ENCODE data around the gene MTMR12. TPM values are rescaled to one million over a fixed set of nuclear protein-coding genes. Genes with fewer than 3 reads are reported as not detected.
"Not testable (repeated sequence)": the region's sequence is repeated elsewhere in the genome, so short reads cannot be mapped to it uniquely, and the experiment has no call there.

Gene MTMR12
- total RNA-seq, 5 donors from 2014 or later (not counting 1 experiment from before 2014, with no cell fraction given) = 19.3 to 22.2 (median 20.0) TPM

- Histone ChIP-seq H3K9me3 (no peaks in the 10 kb centered on the region), H3K36me3 (ENCODE audit: control insufficient read depth in 2 of 2, extremely low read depth in 1 of 2, insufficient read depth in 1 of 2, low read length in 1 of 2) (peaks cover 0 to 2% of the 10 kb centered on the region in 2 donors), H3K27ac (ENCODE audit: low read length) (no peak overlapping the region), H3K4me3 (ENCODE audit: control insufficient read depth in 1 of 2, extremely low read depth in 1 of 2, low read length in 1 of 2) (no peak overlapping the region), H3K27me3 (replicated peaks in 1 of 2; ENCODE audit: control insufficient read depth in 2 of 2, extremely low read depth in 1 of 2, insufficient read depth in 2 of 2, low read length in 1 of 2) (peaks cover 0 to 2% of the 10 kb centered on the region in 2 experiments), H3K4me1 (ENCODE audit: control insufficient read depth in 1 of 2, extremely low read depth in 1 of 2, insufficient read depth in 2 of 2, low read length in 2 of 2) (peaks cover 15 to 29% of the 10 kb centered on the region in 2 experiments)
- Mint-ChIP-seq H3K27me3 (no peaks in the 10 kb centered on the region), H3K9me3 (no peaks in the 10 kb centered on the region), H3K36me3 (peaks cover 5% of the 10 kb centered on the region), H3K4me3 (peak overlapping the region; percentile 49 to 92 (median 62)), H3K4me1 (peaks cover 21 to 30% (median 25%) of the 10 kb centered on the region in 3 donors), H3K27ac (peak overlapping the region in 1 of 2 donors; percentile 11)
- ChIA-PET POLR2A (interaction anchor here in 1 of 2 donors (0.7 kb wide), 1 partner anchor 69 kb away, joined by 4 read pairs; no protein-coding TSS in a partner anchor), CTCF (no interaction called here)
- DNase-seq = no peak
- no peak for ATAC-seq (replicated peaks in 1 of 4)
- 100% methylated on average over 3 of the region's 5 CpGs for whole genome bisulfite sequencing (ENCODE audit: insufficient coverage)
Observed at GRCh38 chr5:32314658-32315057, 1.9 kb upstream of the MTMR12 start.

- H3K9me3 ChIP-seq; H3K36me3 ChIP-seq (ENCODE audit: control insufficient read depth in 2 of 2, extremely low read depth in 1 of 2, insufficient read depth in 1 of 2, low read length in 1 of 2); H3K27ac ChIP-seq (ENCODE audit: low read length); DNase-seq; CTCF ChIA-PET; H3K9me3 Mint-ChIP-seq; H3K27me3 Mint-ChIP-seq; H3K36me3 Mint-ChIP-seq; ATAC-seq (replicated peaks in 1 of 4); H3K4me3 ChIP-seq (ENCODE audit: control insufficient read depth in 1 of 2, extremely low read depth in 1 of 2, low read length in 1 of 2); H3K27me3 ChIP-seq (replicated peaks in 1 of 2; ENCODE audit: control insufficient read depth in 2 of 2, extremely low read depth in 1 of 2, insufficient read depth in 2 of 2, low read length in 1 of 2): not testable (repeated sequence)
- Mint-ChIP-seq H3K27ac (peak overlapping the region; percentile 27 to 39), H3K4me1 (peaks cover 26 to 35% (median 30%) of the 10 kb centered on the region in 3 donors), H3K4me3 (peak overlapping the region; percentile 49 to 92 (median 62))
- WGBS (ENCODE audit: insufficient coverage) = 100% methylated on average over 6 of the region's 10 CpGs
- POLR2A ChIA-PET = interaction anchor here in 1 of 2 donors (0.7 kb wide), 1 partner anchor 69 kb away, joined by 4 read pairs; no protein-coding TSS in a partner anchor
- H3K4me1 ChIP-seq (ENCODE audit: control insufficient read depth in 1 of 2, extremely low read depth in 1 of 2, insufficient read depth in 2 of 2, low read length in 2 of 2) = peaks cover 15 to 29% of the 10 kb centered on the region in 2 experiments
Observed at GRCh38 chr5:32314152-32314488, 1.4 kb upstream of the MTMR12 start.

- H3K9me3 ChIP-seq = no peaks in the 10 kb centered on the region
- H3K4me3 ChIP-seq (ENCODE audit: control insufficient read depth in 1 of 2, extremely low read depth in 1 of 2, low read length in 1 of 2) = peak overlapping the region; percentile 67 to 90
- WGBS (ENCODE audit: insufficient coverage) = under 1% methylated on average over 34 of the region's 34 CpGs
- H3K27ac Mint-ChIP-seq = peak overlapping the region; percentile 77 to 90
- peaks cover 0 to 5% of the 10 kb centered on the region in 2 donors for H3K36me3 ChIP-seq (ENCODE audit: control insufficient read depth in 2 of 2, extremely low read depth in 1 of 2, insufficient read depth in 1 of 2, low read length in 1 of 2)
- POLR2A ChIA-PET = interaction anchor here (0.6 to 0.7 kb wide), 3 partner anchors 15 to 58 kb away, joined by 5 to 6 read pairs (median 6); no protein-coding TSS in a partner anchor
- DNase-seq = peak in 28 of 35 experiments; percentile 8 to 54 (median 26)
- peak; percentile 9 to 32 (median 26) for ATAC-seq (replicated peaks in 1 of 4)
- peaks cover 5% of the 10 kb centered on the region for H3K36me3 Mint-ChIP-seq
- no peaks in the 10 kb centered on the region for H3K27me3 Mint-ChIP-seq
- no peaks in the 10 kb centered on the region for H3K9me3 Mint-ChIP-seq
- H3K27me3 ChIP-seq (replicated peaks in 1 of 2; ENCODE audit: control insufficient read depth in 2 of 2, extremely low read depth in 1 of 2, insufficient read depth in 2 of 2, low read length in 1 of 2) = no peaks in the 10 kb centered on the region
- H3K4me3 Mint-ChIP-seq = peak overlapping the region; percentile 84 to 92 (median 88)
- H3K27ac ChIP-seq (ENCODE audit: low read length) = peak overlapping the region; percentile 75
- CTCF ChIA-PET = no interaction called here
- H3K4me1 ChIP-seq (ENCODE audit: control insufficient read depth in 1 of 2, extremely low read depth in 1 of 2, insufficient read depth in 2 of 2, low read length in 2 of 2) = peaks cover 15 to 31% of the 10 kb centered on the region in 2 experiments
- H3K4me1 Mint-ChIP-seq = peaks cover 42 to 52% (median 49%) of the 10 kb centered on the region in 3 donors
Observed at GRCh38 chr5:32312197-32312594, 543 bp downstream of the MTMR12 start.

GRCh38 chr5:32311404-32312196 lies 1.1 kb downstream of the MTMR12 start:
- POLR2A ChIA-PET = interaction anchor here (0.6 to 0.7 kb wide), 4 partner anchors 14 to 58 kb away, joined by 5 to 6 read pairs (median 6); no protein-coding TSS in a partner anchor
- 50% methylated on average over 10 of the region's 16 CpGs for WGBS (ENCODE audit: insufficient coverage)
- CTCF ChIA-PET = no interaction called here
- H3K4me3 ChIP-seq (ENCODE audit: control insufficient read depth in 1 of 2, extremely low read depth in 1 of 2, low read length in 1 of 2) = peak overlapping the region; percentile 67 to 90
- H3K4me1 ChIP-seq (ENCODE audit: control insufficient read depth in 1 of 2, extremely low read depth in 1 of 2, insufficient read depth in 2 of 2, low read length in 2 of 2) = peaks cover 15 to 31% of the 10 kb centered on the region in 2 experiments
- no peaks in the 10 kb centered on the region for H3K9me3 ChIP-seq
- H3K36me3 ChIP-seq (ENCODE audit: control insufficient read depth in 2 of 2, extremely low read depth in 1 of 2, insufficient read depth in 1 of 2, low read length in 1 of 2) = peaks cover 0 to 5% of the 10 kb centered on the region in 2 donors
- Mint-ChIP-seq H3K36me3 (peaks cover 5% of the 10 kb centered on the region), H3K9me3 (no peaks in the 10 kb centered on the region), H3K4me1 (peaks cover 47 to 57% (median 55%) of the 10 kb centered on the region in 3 donors), H3K4me3 (peak overlapping the region; percentile 84 to 92 (median 88)), H3K27ac (peak overlapping the region; percentile 77 to 90), H3K27me3 (no peaks in the 10 kb centered on the region)
- ATAC-seq (replicated peaks in 1 of 4) = no peak
- peak in 1 of 35 experiments; percentile 9 for DNase-seq
- peak overlapping the region; percentile 75 for H3K27ac ChIP-seq (ENCODE audit: low read length)
- H3K27me3 ChIP-seq (replicated peaks in 1 of 2; ENCODE audit: control insufficient read depth in 2 of 2, extremely low read depth in 1 of 2, insufficient read depth in 2 of 2, low read length in 1 of 2) = no peaks in the 10 kb centered on the region

GRCh38 chr5:32309761-32310160 lies 3.0 kb downstream of the MTMR12 start:
- H3K4me1 ChIP-seq (ENCODE audit: control insufficient read depth in 1 of 2, extremely low read depth in 1 of 2, insufficient read depth in 2 of 2, low read length in 2 of 2) = peaks cover 15 to 32% of the 10 kb centered on the region in 2 experiments
- Mint-ChIP-seq H3K4me3 (peak overlapping the region in 1 of 3 donors; percentile 92), H3K9me3 (no peaks in the 10 kb centered on the region), H3K36me3 (peaks cover 5% of the 10 kb centered on the region), H3K27me3 (no peaks in the 10 kb centered on the region), H3K4me1 (peaks cover 60 to 67% (median 63%) of the 10 kb centered on the region in 3 donors), H3K27ac (no peak overlapping the region)
- ChIA-PET CTCF (no interaction called here), POLR2A (no interaction called here)
- H3K9me3 ChIP-seq = no peaks in the 10 kb centered on the region
- no peak for ATAC-seq (replicated peaks in 1 of 4)
- 58% methylated on average over 2 of the region's 6 CpGs for WGBS (ENCODE audit: insufficient coverage)
- no peak overlapping the region for H3K4me3 ChIP-seq (ENCODE audit: control insufficient read depth in 1 of 2, extremely low read depth in 1 of 2, low read length in 1 of 2)
- H3K27me3 ChIP-seq (replicated peaks in 1 of 2; ENCODE audit: control insufficient read depth in 2 of 2, extremely low read depth in 1 of 2, insufficient read depth in 2 of 2, low read length in 1 of 2) = no peaks in the 10 kb centered on the region
- H3K36me3 ChIP-seq (ENCODE audit: control insufficient read depth in 2 of 2, extremely low read depth in 1 of 2, insufficient read depth in 1 of 2, low read length in 1 of 2) = peaks cover 0 to 5% of the 10 kb centered on the region in 2 donors
- no peak for DNase-seq
- H3K27ac ChIP-seq (ENCODE audit: low read length) = no peak overlapping the region

DNA sequence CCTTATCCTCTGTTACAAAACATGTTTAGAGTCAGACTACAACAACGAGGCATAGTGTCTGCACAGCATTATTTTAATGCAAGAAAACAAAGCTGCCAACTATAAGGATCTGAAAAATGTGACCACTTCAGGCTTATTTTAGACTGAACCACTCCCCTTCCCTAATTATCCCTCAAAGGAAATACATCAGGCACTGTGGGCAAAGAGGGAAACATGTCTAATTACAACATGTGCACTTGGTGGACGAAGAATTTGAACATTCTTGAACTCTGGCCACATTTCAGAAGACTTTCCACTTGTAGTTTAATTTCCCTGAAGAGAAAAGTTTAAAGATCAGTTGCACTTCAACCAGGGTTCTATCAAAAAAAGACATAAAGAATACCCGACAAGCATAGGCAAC lies 3.8 kb downstream of the MTMR12 start:
- no peaks in the 10 kb centered on the region for H3K9me3 Mint-ChIP-seq
- H3K4me1 ChIP-seq (ENCODE audit: control insufficient read depth in 1 of 2, extremely low read depth in 1 of 2, insufficient read depth in 2 of 2, low read length in 2 of 2) = peaks cover 18 to 32% of the 10 kb centered on the region in 2 experiments
- DNase-seq = no peak
- no peak overlapping the region for H3K4me3 Mint-ChIP-seq
- H3K27ac ChIP-seq (ENCODE audit: low read length) = no peak overlapping the region
- no peaks in the 10 kb centered on the region for H3K27me3 ChIP-seq (replicated peaks in 1 of 2; ENCODE audit: control insufficient read depth in 2 of 2, extremely low read depth in 1 of 2, insufficient read depth in 2 of 2, low read length in 1 of 2)
- 83% methylated on average over 2 of the region's 3 CpGs for WGBS (ENCODE audit: insufficient coverage)
- peaks cover 67 to 72% (median 69%) of the 10 kb centered on the region in 3 donors for H3K4me1 Mint-ChIP-seq
- no peak for ATAC-seq (replicated peaks in 1 of 4)
- H3K9me3 ChIP-seq = no peaks in the 10 kb centered on the region
- peaks cover 5% of the 10 kb centered on the region for H3K36me3 Mint-ChIP-seq
- H3K27ac Mint-ChIP-seq = no peak overlapping the region
- ChIA-PET POLR2A (interaction anchor here in 1 of 2 donors (0.5 kb wide), 1 partner anchor 32 kb away, joined by 10 read pairs; no protein-coding TSS in a partner anchor), CTCF (no interaction called here)
- H3K4me3 ChIP-seq (ENCODE audit: control insufficient read depth in 1 of 2, extremely low read depth in 1 of 2, low read length in 1 of 2) = no peak overlapping the region
- H3K36me3 ChIP-seq (ENCODE audit: control insufficient read depth in 2 of 2, extremely low read depth in 1 of 2, insufficient read depth in 1 of 2, low read length in 1 of 2) = peaks cover 0 to 5% of the 10 kb centered on the region in 2 donors
- H3K27me3 Mint-ChIP-seq = no peaks in the 10 kb centered on the region
